BLaER1 treated with 17β-estradiol and CSF1 and Interleukin-3, amounts not matched to agents 10 nM and 100 nM (cell line): ENCODE results near the gene DMBT1.

Experiments
- H3K27ac ChIP-seq, 11 experiments: shearing (Covaris generic); formaldehyde crosslinking; 2 replicates each; pipeline ENCODE4 v1.8.1; 2022
- H3K27me3 ChIP-seq, 11 experiments: shearing (Covaris generic); formaldehyde crosslinking; 2 replicates each; pipeline ENCODE4 v1.8.1; 2022
- H3K36me3 ChIP-seq, 11 experiments: shearing (Covaris generic); formaldehyde crosslinking; 2 replicates each; pipeline ENCODE4 v1.8.1; 2022
- H3K4me1 ChIP-seq, 10 experiments: shearing (Covaris generic); formaldehyde crosslinking; 2 replicates each; pipeline ENCODE4 v1.8.1; 2022
- H3K4me2 ChIP-seq, 11 experiments: shearing (Covaris generic); formaldehyde crosslinking; 2 replicates each; pipeline ENCODE4 v1.8.1; 2022
- H3K4me3 ChIP-seq, 10 experiments: shearing (Covaris generic); formaldehyde crosslinking; 2 replicates each; pipeline ENCODE4 v1.8.1; 2022
- H3K9ac ChIP-seq, 11 experiments: shearing (Covaris generic); formaldehyde crosslinking; 2 replicates each; pipeline ENCODE4 v1.8.1; 2022
- H3K9me3 ChIP-seq, 11 experiments: shearing (Covaris generic); formaldehyde crosslinking; replicated peaks in 1 of 11; 2 replicates each; pipeline ENCODE4 v1.8.1; 2022
- H4K20me1 ChIP-seq, 11 experiments: shearing (Covaris generic); formaldehyde crosslinking; 2 replicates each; pipeline ENCODE4 v1.8.1; 2022
- Cebpa-rat ChIP-seq, 11 experiments: shearing (Covaris generic); IDR thresholded peaks; 2 replicates each; pipeline ENCODE4 v1.8.1; 2022

DMBT1 gene

GRCh38 chr10:122561792-122562191, 1.2 kb downstream of the DMBT1 start:
- Histone ChIP-seq H3K9me3 (peaks cover 0 to 4% (median 0%) of the 10 kb centered on the region in 11 experiments; a peak in 1 of 22 replicates), H4K20me1 (no peaks in the 10 kb centered on the region), H3K36me3 (no peaks in the 10 kb centered on the region), H3K27me3 (0 out of 22 replicates have a peak, but pooled peaks cover 0 to 9% (median 0%) of the 10 kb centered on the region in 11 experiments), H3K4me1 (peaks cover 4 to 38% (median 19%) of the 10 kb centered on the region in 10 experiments; a peak in 15 of 20 replicates), H3K4me3 (no peak overlapping the region), H3K9ac (no peak overlapping the region), H3K4me2 (no peak overlapping the region), H3K27ac (no peak overlapping the region)
- TF ChIP-seq Cebpa-rat (IDR thresholded peaks at IDR 0.05) = no peak

- H3K27me3 ChIP-seq = 0 out of 22 replicates have a peak, but pooled peaks cover 0 to 9% (median 0%) of the 10 kb centered on the region in 11 experiments
- 0 out of 22 replicates have a peak overlapping the region, but pooled peaks of 1 of the 11 experiments have one; percentile 7 for H3K27ac ChIP-seq
- no peaks in the 10 kb centered on the region for H4K20me1 ChIP-seq
- TF ChIP-seq Cebpa-rat (IDR thresholded peaks at IDR 0.05) = no peak
- H3K4me2 ChIP-seq = 0 out of 22 replicates have a peak overlapping the region, but pooled peaks of 1 of the 11 experiments have one; percentile 30
- peaks cover 0 to 23% (median 5%) of the 10 kb centered on the region in 10 experiments; a peak in 8 of 20 replicates for H3K4me1 ChIP-seq
- no peak overlapping the region for H3K4me3 ChIP-seq
- H3K36me3 ChIP-seq = no peaks in the 10 kb centered on the region
- H3K9me3 ChIP-seq = no peaks in the 10 kb centered on the region
- H3K9ac ChIP-seq = no peak overlapping the region
Measured at GRCh38 chr10:122564980-122565379, 4.4 kb downstream of the DMBT1 start.

- Histone ChIP-seq H3K9me3 (no peaks in the 10 kb centered on the region), H3K9ac (peak overlapping the region in 1 of 11 experiments; percentile 30; a peak in 1 of 22 replicates), H3K4me3 (no peak overlapping the region), H3K27me3 (0 out of 22 replicates have a peak, but pooled peaks cover 0 to 9% (median 0%) of the 10 kb centered on the region in 11 experiments), H4K20me1 (no peaks in the 10 kb centered on the region), H3K4me1 (peaks cover 0 to 15% (median 4%) of the 10 kb centered on the region in 10 experiments; a peak in 7 of 20 replicates), H3K36me3 (no peaks in the 10 kb centered on the region), H3K4me2 (peak overlapping the region in 4 of 11 experiments; percentile 25 to 50 (median 34); a peak in 2 of 22 replicates), H3K27ac (peak overlapping the region in 3 of 11 experiments; percentile 38 to 57 (median 50); a peak in 4 of 22 replicates)
- no peak for TF ChIP-seq Cebpa-rat (IDR thresholded peaks at IDR 0.05)
Measured at GRCh38 chr10:122565766-122566206, 5.2 kb downstream of the DMBT1 start.

GRCh38 chr10:122566632-122567031, 6.1 kb downstream of the DMBT1 start:
- no peaks in the 10 kb centered on the region for H3K36me3 ChIP-seq
- no peak for TF ChIP-seq Cebpa-rat (IDR thresholded peaks at IDR 0.05)
- H4K20me1 ChIP-seq = no peaks in the 10 kb centered on the region
- H3K27me3 ChIP-seq = 0 out of 22 replicates have a peak, but pooled peaks cover 0 to 7% (median 0%) of the 10 kb centered on the region in 11 experiments
- no peak overlapping the region for H3K27ac ChIP-seq
- no peak overlapping the region for H3K4me2 ChIP-seq
- no peak overlapping the region for H3K4me3 ChIP-seq
- H3K9ac ChIP-seq = no peak overlapping the region
- peaks cover 0 to 15% (median 4%) of the 10 kb centered on the region in 10 experiments; a peak in 7 of 20 replicates for H3K4me1 ChIP-seq
- no peaks in the 10 kb centered on the region for H3K9me3 ChIP-seq

- H3K27ac ChIP-seq = no peak overlapping the region; a peak in 1 of 22 replicates
- no peak overlapping the region for H3K4me2 ChIP-seq
- TF ChIP-seq Cebpa-rat (IDR thresholded peaks at IDR 0.05) = no peak
- H3K4me3 ChIP-seq = no peak overlapping the region
- H3K36me3 ChIP-seq = no peaks in the 10 kb centered on the region
- no peak overlapping the region for H3K9ac ChIP-seq
- H3K4me1 ChIP-seq = peaks cover 0 to 15% (median 4%) of the 10 kb centered on the region in 10 experiments; a peak in 7 of 20 replicates
- no peaks in the 10 kb centered on the region for H3K9me3 ChIP-seq
- H3K27me3 ChIP-seq = 0 out of 22 replicates have a peak, but pooled peaks cover 0 to 6% (median 0%) of the 10 kb centered on the region in 11 experiments
- H4K20me1 ChIP-seq = no peaks in the 10 kb centered on the region
Measured at GRCh38 chr10:122567056-122567660, 6.6 kb downstream of the DMBT1 start.

GRCh38 chr10:122568551-122568950, 8.0 kb downstream of the DMBT1 start:
- Histone ChIP-seq H3K9ac (no peak overlapping the region), H3K4me1 (peaks cover 0 to 13% (median 4%) of the 10 kb centered on the region in 10 experiments; a peak in 7 of 20 replicates), H3K9me3 (peaks cover 0 to 4% (median 0%) of the 10 kb centered on the region in 11 experiments; a peak in 2 of 22 replicates), H3K27ac (no peak overlapping the region), H3K36me3 (no peaks in the 10 kb centered on the region), H3K27me3 (no peaks in the 10 kb centered on the region), H3K4me3 (no peak overlapping the region), H3K4me2 (no peak overlapping the region), H4K20me1 (no peaks in the 10 kb centered on the region)
- TF ChIP-seq Cebpa-rat (IDR thresholded peaks at IDR 0.05) = no peak

GRCh38 chr10:122570920-122571319, 10.4 kb downstream of the DMBT1 start:
- Histone ChIP-seq H3K4me2 (no peak overlapping the region), H3K27ac (no peak overlapping the region), H3K36me3 (no peaks in the 10 kb centered on the region), H3K4me1 (peaks cover 0 to 1% (median 0%) of the 10 kb centered on the region in 10 experiments; a peak in 3 of 20 replicates), H3K9ac (no peak overlapping the region), H3K9me3 (peaks cover 14 to 27% (median 20%) of the 10 kb centered on the region in 11 experiments), H3K4me3 (no peak overlapping the region), H4K20me1 (no peaks in the 10 kb centered on the region), H3K27me3 (no peaks in the 10 kb centered on the region)
- no peak for TF ChIP-seq Cebpa-rat (IDR thresholded peaks at IDR 0.05)

GRCh38 chr10:122571892-122572291, 11.3 kb downstream of the DMBT1 start:
- Histone ChIP-seq H3K36me3 (no peaks in the 10 kb centered on the region), H3K4me1 (no peaks in the 10 kb centered on the region), H3K9ac (no peak overlapping the region), H3K27ac (no peak overlapping the region), H3K4me2 (no peak overlapping the region), H3K4me3 (no peak overlapping the region), H3K27me3 (no peaks in the 10 kb centered on the region), H3K9me3 (peaks cover 17 to 37% (median 28%) of the 10 kb centered on the region in 11 experiments), H4K20me1 (no peaks in the 10 kb centered on the region)
- no peak for TF ChIP-seq Cebpa-rat (IDR thresholded peaks at IDR 0.05)

GRCh38 chr10:122575776-122576175, 15.2 kb downstream of the DMBT1 start:
- Histone ChIP-seq H3K4me1 (no peaks in the 10 kb centered on the region), H4K20me1 (no peaks in the 10 kb centered on the region), H3K36me3 (no peaks in the 10 kb centered on the region), H3K4me2 (no peak overlapping the region), H3K27me3 (no peaks in the 10 kb centered on the region), H3K4me3 (no peak overlapping the region), H3K27ac (no peak overlapping the region), H3K9ac (no peak overlapping the region), H3K9me3 (peaks cover 17 to 41% (median 28%) of the 10 kb centered on the region in 11 experiments)
- TF ChIP-seq Cebpa-rat (IDR thresholded peaks at IDR 0.05) = no peak
